Astrocyte (in vitro differentiated cells and primary cell): Measurements from ENCODE around the gene SLC16A3. TPM values are rescaled to one million over a fixed set of nuclear protein-coding genes. Genes with fewer than 3 reads are reported as not detected.

Experiments
- DNase-seq: peaks from one replicate; pipeline ENCODE4 v3.0.0-alpha.2; 2010; ENCODE audit warnings: low read depth
- FAIRE-seq: peaks from 2 replicates; lab custom pipeline; 2011; peaks lifted over from hg19 to GRCh38; lab: Jason Lieb, UNC
- H2AFZ ChIP-seq: 2 replicates; pipeline ENCODE4 v1.6.0; 2012; ENCODE audit warnings: low read depth, low read length, inconsistent platforms
- H3K27ac ChIP-seq: 2 replicates; pipeline ENCODE4 v1.5.1; 2011; ENCODE audit warnings: low read depth, low read length, inconsistent platforms
- H3K27me3 ChIP-seq: 2 replicates; pipeline ENCODE4 v1.6.0; 2011; ENCODE audit warnings: low read length, inconsistent platforms; ENCODE audit not compliant: insufficient read depth
- H3K36me3 ChIP-seq: 2 replicates; pipeline ENCODE4 v1.5.1; 2011; ENCODE audit warnings: low read length, inconsistent platforms; ENCODE audit not compliant: insufficient read depth
- H3K4me1 ChIP-seq: 2 replicates; pipeline ENCODE4 v1.5.1; 2011; ENCODE audit warnings: low read length, inconsistent platforms; ENCODE audit not compliant: insufficient read depth
- H3K4me2 ChIP-seq: 2 replicates; pipeline ENCODE4 v1.6.0; 2012; ENCODE audit warnings: low read length, inconsistent platforms
- H3K4me3 ChIP-seq: 2 replicates; pipeline ENCODE4 v1.5.1; 2011; ENCODE audit warnings: low read depth, mild to moderate bottlenecking, low read length, inconsistent platforms; ENCODE audit not compliant: insufficient read depth
- H3K79me2 ChIP-seq: 2 replicates; pipeline ENCODE4 v1.6.0; 2012; ENCODE audit warnings: mild to moderate bottlenecking, low read length, inconsistent platforms; ENCODE audit not compliant: insufficient read depth
- H3K9ac ChIP-seq: 2 replicates; pipeline ENCODE4 v1.6.0; 2012; ENCODE audit warnings: mild to moderate bottlenecking, low read length, inconsistent platforms
- H3K9me3 ChIP-seq: 2 replicates; pipeline ENCODE4 v1.5.1; 2012; ENCODE audit warnings: low read depth, mild to moderate bottlenecking, low read length, inconsistent platforms; ENCODE audit not compliant: insufficient read depth
- H4K20me1 ChIP-seq: 2 replicates; pipeline ENCODE4 v1.6.0; 2012; ENCODE audit warnings: low read length, inconsistent platforms; ENCODE audit not compliant: insufficient read depth
- H3K27ac Mint-ChIP-seq: one replicate; pipeline ENCODE4 v1.8.0; 2021; ENCODE audit warnings: mild to moderate bottlenecking, mixed read lengths; ENCODE audit not compliant: unreplicated experiment
- H3K27me3 Mint-ChIP-seq: one replicate; pipeline ENCODE4 v1.8.0; 2021; ENCODE audit warnings: low read depth, mixed read lengths; ENCODE audit not compliant: unreplicated experiment
- H3K36me3 Mint-ChIP-seq: one replicate; pipeline ENCODE4 v1.8.0; 2021; ENCODE audit warnings: low read depth, mixed read lengths; ENCODE audit not compliant: unreplicated experiment
- H3K4me1 Mint-ChIP-seq: one replicate; pipeline ENCODE4 v1.8.0; 2021; ENCODE audit warnings: low read depth, mixed read lengths; ENCODE audit not compliant: unreplicated experiment
- H3K4me3 Mint-ChIP-seq: one replicate; pipeline ENCODE4 v1.8.0; 2021; ENCODE audit warnings: mild to moderate bottlenecking, moderate library complexity, mixed read lengths; ENCODE audit not compliant: unreplicated experiment
- H3K9me3 Mint-ChIP-seq: one replicate; pipeline ENCODE4 v1.8.0; 2021; ENCODE audit warnings: mild to moderate bottlenecking, mixed read lengths; ENCODE audit not compliant: unreplicated experiment
- CTCF ChIP-seq: IDR thresholded peaks from 2 replicates; pipeline ENCODE4 v1.5.1; 2011; ENCODE audit warnings: low read depth, mild to moderate bottlenecking, inconsistent platforms, low read length, moderate library complexity; ENCODE audit not compliant: insufficient read depth
- EZH2 ChIP-seq: IDR thresholded peaks from 2 replicates; pipeline ENCODE4 v1.6.1; 2012; ENCODE audit warnings: mild to moderate bottlenecking, low read length, inconsistent platforms; ENCODE audit not compliant: insufficient read depth
- total RNA-seq: library from RNA; stranded (reverse); gene quantifications from 2 replicates; pipeline ENCODE4 v1.2.1, GENCODE V29; 2021

Gene SLC16A3
- total RNA-seq, 1 donor from 2014 or later, result 292 TPM

DNA sequence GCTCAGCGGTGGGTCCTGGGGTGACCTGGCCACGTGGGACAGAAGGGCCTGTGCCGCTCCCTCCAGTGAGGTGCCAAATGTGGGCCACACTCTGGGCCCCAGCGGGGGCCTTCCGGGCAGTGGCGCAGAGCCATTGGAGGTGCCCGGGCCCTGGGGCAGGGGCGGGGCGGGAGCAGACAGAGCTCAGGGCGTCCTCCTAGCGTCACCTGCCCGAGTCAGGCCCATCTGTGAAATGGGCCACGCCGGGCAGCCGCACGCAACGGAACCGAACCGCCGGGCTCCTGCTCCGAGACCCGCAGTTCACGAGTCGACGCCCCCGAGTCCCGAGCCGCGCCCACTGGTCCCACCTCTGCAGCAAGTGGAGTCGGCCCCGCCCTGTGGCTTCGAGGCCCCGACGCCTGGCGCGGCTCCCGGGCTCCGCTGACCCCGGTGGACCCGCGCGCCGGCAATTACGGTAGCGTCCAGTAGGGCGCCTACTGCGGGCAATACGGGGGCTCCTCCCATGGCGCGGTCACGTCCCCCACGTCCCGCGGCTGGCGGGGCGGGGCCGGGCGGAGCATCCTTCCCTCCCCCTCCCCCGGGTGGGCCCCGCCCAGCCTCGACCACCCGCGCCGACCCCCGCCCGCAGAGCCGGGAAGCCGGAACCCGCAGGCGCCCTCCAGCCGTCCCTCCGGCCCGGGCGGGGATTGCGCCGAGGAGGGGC, 1.9 kb downstream of the SLC16A3 start:
- H3K4me1 Mint-ChIP-seq, result peaks cover 4% of the 10 kb centered on the region
- peak overlapping the region; percentile 68 for H3K4me3 ChIP-seq
- no peak overlapping the region for H3K27ac Mint-ChIP-seq
- no peaks in the 10 kb centered on the region for H3K36me3 ChIP-seq
- H3K4me3 Mint-ChIP-seq, result peak overlapping the region; percentile 93
- peak; percentile 60 for DNase-seq
- no peaks in the 10 kb centered on the region for H3K36me3 Mint-ChIP-seq
- H3K27me3 Mint-ChIP-seq, result no peaks in the 10 kb centered on the region
- FAIRE-seq, result no peak
- peaks cover 38% of the 10 kb centered on the region for H3K4me1 ChIP-seq
- no peaks in the 10 kb centered on the region for H3K9me3 Mint-ChIP-seq
- TF ChIP-seq EZH2 (no peak), CTCF (peak; percentile 4)
- H3K27me3 ChIP-seq, result no peaks in the 10 kb centered on the region
- H4K20me1 ChIP-seq, result peaks cover 46% of the 10 kb centered on the region
- peaks cover 62% of the 10 kb centered on the region for H3K79me2 ChIP-seq
- H3K4me2 ChIP-seq, result peak overlapping the region; percentile 88
- peak overlapping the region; percentile 65 for H3K9ac ChIP-seq
- H3K27ac ChIP-seq, result no peak overlapping the region
- H2AFZ ChIP-seq, result no peak overlapping the region
- no peaks in the 10 kb centered on the region for H3K9me3 ChIP-seq

DNA sequence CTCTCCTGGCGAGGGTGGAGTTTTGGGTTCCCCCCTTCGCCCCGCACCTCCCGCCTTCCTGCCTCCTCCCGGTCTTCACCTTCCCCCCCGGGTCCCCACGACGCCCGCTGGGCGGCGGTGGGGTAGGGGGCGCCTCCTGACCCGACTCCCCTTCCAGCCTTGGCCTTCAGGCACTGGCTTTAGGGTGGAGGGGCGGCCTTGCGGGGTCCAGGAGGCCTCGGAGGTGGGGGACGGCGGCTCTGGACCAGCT, 2.4 kb downstream of the SLC16A3 start:
- no peak for DNase-seq
- peaks cover 51% of the 10 kb centered on the region for H4K20me1 ChIP-seq

More for the DNA sequence above, 2.4 kb downstream of the SLC16A3 start:
- Mint-ChIP-seq H3K36me3 (no peaks in the 10 kb centered on the region), H3K9me3 (no peaks in the 10 kb centered on the region), H3K4me3 (no peak overlapping the region), H3K27me3 (no peaks in the 10 kb centered on the region), H3K4me1 (peaks cover 4% of the 10 kb centered on the region), H3K27ac (no peak overlapping the region)
- H3K79me2 ChIP-seq, result peaks cover 67% of the 10 kb centered on the region
- TF ChIP-seq EZH2 (no peak), CTCF (no peak)
- H3K27me3 ChIP-seq, result no peaks in the 10 kb centered on the region
- no peak for FAIRE-seq
- H3K4me3 ChIP-seq, result peak overlapping the region; percentile 68
- no peak overlapping the region for H3K27ac ChIP-seq
- no peaks in the 10 kb centered on the region for H3K36me3 ChIP-seq
- peak overlapping the region; percentile 55 for H3K9ac ChIP-seq
- H3K9me3 ChIP-seq, result no peaks in the 10 kb centered on the region
- H2AFZ ChIP-seq, result no peak overlapping the region
- peaks cover 42% of the 10 kb centered on the region for H3K4me1 ChIP-seq
- peak overlapping the region; percentile 88 for H3K4me2 ChIP-seq
